Natural killer cell (primary cell): ENCODE measurements around the gene ALOX12. TPM values are rescaled to one million over a fixed set of nuclear protein-coding genes. Genes with fewer than 3 reads are reported as not detected.
A peak's percentile ranks its signal among the peaks of the same experiment; 100 is the strongest.

ENCODE experiments used
- ATAC-seq, 3 donors: fragments of 150-1000 bp in 2 of 3; fragments of 200-7000 bp in 1 of 3; cut with Tn5 transposase; 1 replicate in 1 of 3; 2 replicates in 2 of 3; pipeline ENCODE4 v1.10.0; 2021; ENCODE audit warnings: mild to moderate bottlenecking in 2 of 3, moderate library complexity in 2 of 3
- DNase-seq, 2 donors: peaks; one replicate each; pipeline versions ENCODE4 v3.0.0 to v3.0.0-alpha.2; 2013 to 2021; ENCODE audit warnings: mixed read lengths in 1 of 2
- H3K27ac ChIP-seq: one replicate; pipeline ENCODE4 v1.5.1; 2013; ENCODE audit warnings: mild to moderate bottlenecking, low read length
- H3K27me3 ChIP-seq: one replicate; pipeline ENCODE4 v1.6.1; 2013; ENCODE audit warnings: low read length; ENCODE audit not compliant: control insufficient read depth, insufficient read depth
- H3K36me3 ChIP-seq: one replicate; pipeline ENCODE4 v1.6.1; 2013; ENCODE audit warnings: low read length; ENCODE audit not compliant: control insufficient read depth, insufficient read depth
- H3K4me1 ChIP-seq: one replicate; pipeline ENCODE4 v1.6.1; 2013; ENCODE audit warnings: low read length; ENCODE audit not compliant: control insufficient read depth, insufficient read depth
- H3K4me3 ChIP-seq: one replicate; pipeline ENCODE4 v1.5.1; 2013; ENCODE audit warnings: low read length
- H3K9me3 ChIP-seq: one replicate; pipeline ENCODE4 v1.6.1; 2013; ENCODE audit warnings: low read length; ENCODE audit not compliant: control insufficient read depth, insufficient read depth
- H3K27ac Mint-ChIP-seq, 2 donors: one replicate each; pipeline ENCODE4 v1.8.0; 2022; ENCODE audit warnings: mild to moderate bottlenecking in 2 of 2, mixed read lengths in 2 of 2, moderate library complexity in 1 of 2
- H3K27me3 Mint-ChIP-seq, 2 donors: one replicate each; pipeline ENCODE4 v1.8.0; 2022; ENCODE audit warnings: low read depth in 2 of 2, mixed read lengths in 2 of 2
- H3K36me3 Mint-ChIP-seq: one replicate; pipeline ENCODE4 v1.8.0; 2022; ENCODE audit warnings: mixed read lengths
- H3K4me1 Mint-ChIP-seq, 2 donors: one replicate each; pipeline ENCODE4 v1.8.0; 2022; ENCODE audit warnings: mixed read lengths in 2 of 2
- H3K4me3 Mint-ChIP-seq: one replicate; pipeline ENCODE4 v1.8.0; 2022; ENCODE audit warnings: mild to moderate bottlenecking, moderate library complexity, mixed read lengths
- H3K9me3 Mint-ChIP-seq, 2 donors: one replicate each; pipeline ENCODE4 v1.8.0; 2022; ENCODE audit warnings: mixed read lengths in 2 of 2
- CTCF ChIP-seq: fragments of 200-600 bp; IDR thresholded peaks from one replicate; pipeline ENCODE4 v1.8.0; 2022; ENCODE audit warnings: antibody characterized with exemption
- WGBS: methylation state at CpG from one replicate; pipeline ENCODE4 v1.1.7; 2013; ENCODE audit warnings: missing lambda C conversion rate; ENCODE audit not compliant: insufficient coverage; 5-methylcytosine and 5-hydroxymethylcytosine counted together
- intact Hi-C: fragments of 100-400 bp; cut with micrococcal nuclease; formaldehyde crosslinking; loops from one replicate; pipeline ENCODE4 v1.14.2; 2022
- total RNA-seq, 4 donors: library from RNA; stranded (reverse); fragments of 120-200 nt in 1 of 4; gene quantifications; one replicate each; pipeline versions ENCODE4 v1.2.3 to v1.2.4, GENCODE V29; 2013 to 2022

ALOX12 gene
- total RNA-seq, 3 donors from 2014 or later (not counting 1 experiment from before 2014, with no cell fraction given) = 0.77 to 2.4 (median 1.3) TPM

- no peaks in the 10 kb centered on the region for H3K9me3 Mint-ChIP-seq
- H3K27ac ChIP-seq = no peak overlapping the region
- WGBS = 84% methylated on average over 10 of the region's 10 CpGs
- H3K4me1 ChIP-seq = peaks cover 73% of the 10 kb centered on the region
- ATAC-seq (no peak), DNase-seq (no peak)
- no peaks in the 10 kb centered on the region for H3K36me3 Mint-ChIP-seq
- peaks cover 8% of the 10 kb centered on the region for H3K36me3 ChIP-seq
- no peak overlapping the region for H3K4me3 ChIP-seq
- H3K27me3 Mint-ChIP-seq = no peaks in the 10 kb centered on the region
- no peaks in the 10 kb centered on the region for H3K27me3 ChIP-seq
- H3K4me3 Mint-ChIP-seq = peak overlapping the region; percentile 75
- intact Hi-C loops = loop anchor here (10.0 kb wide), 2 partner anchors 264 to 666 kb away; partner anchors contain the start of genes TP53, WRAP53 and XAF1
- H3K4me1 Mint-ChIP-seq = peaks cover 67 to 83% of the 10 kb centered on the region in 2 donors
- H3K27ac Mint-ChIP-seq = peak overlapping the region; percentile 96 to 100
- no peaks in the 10 kb centered on the region for H3K9me3 ChIP-seq
- no peak for TF ChIP-seq CTCF
Measured at GRCh38 chr17:7018331-7018964, 22.6 kb downstream of the ALOX12 start.

- no peak for TF ChIP-seq CTCF
- peak overlapping the region in 1 of 2 donors; percentile 96 for H3K27ac Mint-ChIP-seq
- no peaks in the 10 kb centered on the region for H3K36me3 Mint-ChIP-seq
- H3K27me3 Mint-ChIP-seq = no peaks in the 10 kb centered on the region
- Histone ChIP-seq H3K4me3 (no peak overlapping the region), H3K9me3 (no peaks in the 10 kb centered on the region), H3K36me3 (peaks cover 8% of the 10 kb centered on the region), H3K27me3 (no peaks in the 10 kb centered on the region), H3K4me1 (peaks cover 73% of the 10 kb centered on the region), H3K27ac (no peak overlapping the region)
- peaks cover 61 to 85% of the 10 kb centered on the region in 2 donors for H3K4me1 Mint-ChIP-seq
- ATAC-seq (no peak), DNase-seq (no peak)
- H3K9me3 Mint-ChIP-seq = no peaks in the 10 kb centered on the region
- intact Hi-C loops = loop anchor here (10.0 kb wide), 2 partner anchors 265 to 665 kb away; partner anchors contain the start of genes TP53, WRAP53 and XAF1
- no peak overlapping the region for H3K4me3 Mint-ChIP-seq
- WGBS = 90% methylated on average over 10 of the region's 10 CpGs
Measured at GRCh38 chr17:7019367-7019766, 23.5 kb downstream of the ALOX12 start.

DNA sequence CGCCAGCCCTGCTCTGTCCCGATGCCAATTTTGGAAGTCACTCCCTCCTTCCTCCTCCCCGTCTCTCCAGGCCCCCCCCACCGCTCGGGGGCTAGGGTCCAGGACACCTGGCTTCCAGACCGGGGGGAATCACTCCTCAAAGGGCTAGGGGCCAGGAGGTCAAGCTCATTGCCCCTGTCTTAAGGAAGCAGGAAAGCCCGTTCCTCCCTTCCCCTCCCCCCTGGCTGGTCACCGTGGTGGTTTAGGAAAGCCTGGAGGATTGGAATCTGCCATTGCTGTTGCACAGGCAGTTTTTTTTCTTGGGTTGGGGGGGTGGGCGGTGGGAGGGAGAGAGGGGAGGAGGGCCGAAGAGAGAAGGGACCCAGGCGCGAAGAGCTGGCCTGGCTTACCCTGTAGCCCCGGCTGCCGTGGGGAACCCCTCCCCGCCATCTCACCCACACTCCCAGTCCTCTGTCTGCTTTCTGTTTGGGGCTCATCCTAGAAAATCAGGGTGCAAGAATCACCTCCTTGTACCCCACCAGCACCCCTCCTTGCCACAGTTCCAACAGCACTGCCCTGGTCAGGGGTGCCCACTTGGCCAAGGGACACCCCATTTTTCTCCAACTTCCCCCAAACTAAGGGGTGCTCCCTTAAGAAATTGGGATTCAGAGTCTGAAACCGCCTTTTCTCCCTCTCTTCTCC is 24.1 kb downstream of the ALOX12 start:
- Histone ChIP-seq H3K4me3 (no peak overlapping the region), H3K4me1 (peaks cover 79% of the 10 kb centered on the region), H3K9me3 (no peaks in the 10 kb centered on the region), H3K36me3 (peaks cover 8% of the 10 kb centered on the region), H3K27me3 (no peaks in the 10 kb centered on the region), H3K27ac (no peak overlapping the region)
- no peak for TF ChIP-seq CTCF
- DNase-seq = no peak
- ATAC-seq = no peak
- no peaks in the 10 kb centered on the region for H3K36me3 Mint-ChIP-seq
- peak overlapping the region; percentile 93 to 96 for H3K27ac Mint-ChIP-seq
- H3K4me3 Mint-ChIP-seq = no peak overlapping the region
- no peaks in the 10 kb centered on the region for H3K27me3 Mint-ChIP-seq
- WGBS = 51% methylated on average over 9 of the region's 16 CpGs
- peaks cover 59 to 89% of the 10 kb centered on the region in 2 donors for H3K4me1 Mint-ChIP-seq
- no peaks in the 10 kb centered on the region for H3K9me3 Mint-ChIP-seq
- intact Hi-C loops = loop anchor here (10.0 kb wide), 2 partner anchors 265 to 665 kb away; partner anchors contain the start of genes TP53, WRAP53 and XAF1
